Measurements from ENCODE around the gene PHYKPL. TPM values are rescaled to one million over a fixed set of nuclear protein-coding genes. Genes with fewer than 3 reads are reported as not detected.

The PHYKPL gene
- total RNA-seq, 4 donors from 2014 or later, result 25.0 to 54.6 (median 33.7) TPM

- H3K36me3 ChIP-seq, result peaks cover 5 to 81% of the 10 kb centered on the region in 2 donors
- H3K27ac ChIP-seq, result no peak overlapping the region
- ATAC-seq (no peak), DNase-seq (peak in 1 of 2 donors; percentile 8)
- intact Hi-C loops (cut with DNase I; ENCODE audit: low total_unique reads), result loop anchor here (5.0 kb wide), 1 partner anchor 87 kb away; no protein-coding TSS in a partner anchor
- in situ Hi-C loops (cut with MboI; ENCODE audit: low sequenced_read_pairs in 4 of 4), result no loop called here
- no peaks in the 10 kb centered on the region for H3K27me3 ChIP-seq
- no peak overlapping the region for H3K4me3 ChIP-seq
- TF ChIP-seq POLR2A (IDR thresholded peaks at IDR 0.05) (no peak), CTCF (IDR thresholded peaks at IDR 0.05 in 4 of 5, conservative IDR thresholded peaks at IDR 0.05 in 1 of 5) (no peak)
- peaks cover 36 to 43% of the 10 kb centered on the region in 2 donors for H3K4me1 ChIP-seq
- H3K9me3 ChIP-seq, result no peaks in the 10 kb centered on the region
Observed at GRCh38 chr5:178209334-178210072, 23.1 kb downstream of the PHYKPL start.

- Histone ChIP-seq H3K4me3 (no peak overlapping the region), H3K27me3 (no peaks in the 10 kb centered on the region), H3K4me1 (peaks cover 36 to 37% of the 10 kb centered on the region in 2 donors), H3K36me3 (peaks cover 5 to 72% of the 10 kb centered on the region in 2 donors), H3K9me3 (no peaks in the 10 kb centered on the region), H3K27ac (peak overlapping the region in 2 of 4 donors; percentile 87 to 92)
- no peak for TF ChIP-seq POLR2A (IDR thresholded peaks at IDR 0.05)
- no peak for TF ChIP-seq CTCF (IDR thresholded peaks at IDR 0.05 in 4 of 5, conservative IDR thresholded peaks at IDR 0.05 in 1 of 5)
- no peak for ATAC-seq
- in situ Hi-C loops (cut with MboI; ENCODE audit: low sequenced_read_pairs in 4 of 4) (no loop called here), intact Hi-C loops (cut with DNase I; ENCODE audit: low total_unique reads) (loop anchor here (5.0 kb wide), 1 partner anchor 86 kb away; no protein-coding TSS in a partner anchor)
- DNase-seq, result peak in 1 of 2 donors; percentile 8
Observed at GRCh38 chr5:178208540-178209227, 23.9 kb downstream of the PHYKPL start.

GRCh38 chr5:178207917-178208280, 24.7 kb downstream of the PHYKPL start:
- H3K4me1 ChIP-seq, result peaks cover 30 to 32% of the 10 kb centered on the region in 2 donors
- peak overlapping the region; percentile 82 to 92 (median 88) for H3K27ac ChIP-seq
- DNase-seq, result peak in 1 of 2 donors; percentile 53
- ATAC-seq, result no peak
- TF ChIP-seq POLR2A (IDR thresholded peaks at IDR 0.05) (no peak), CTCF (IDR thresholded peaks at IDR 0.05 in 4 of 5, conservative IDR thresholded peaks at IDR 0.05 in 1 of 5) (no peak)
- H3K27me3 ChIP-seq, result no peaks in the 10 kb centered on the region
- no peak overlapping the region for H3K4me3 ChIP-seq
- peaks cover 5 to 65% of the 10 kb centered on the region in 2 donors for H3K36me3 ChIP-seq
- in situ Hi-C loops (cut with MboI; ENCODE audit: low sequenced_read_pairs in 4 of 4) (no loop called here), intact Hi-C loops (cut with DNase I; ENCODE audit: low total_unique reads) (loop anchor here (5.0 kb wide), 1 partner anchor 86 kb away; no protein-coding TSS in a partner anchor)
- H3K9me3 ChIP-seq, result no peaks in the 10 kb centered on the region

- no peak for TF ChIP-seq POLR2A (IDR thresholded peaks at IDR 0.05)
- no peak for TF ChIP-seq CTCF (IDR thresholded peaks at IDR 0.05 in 4 of 5, conservative IDR thresholded peaks at IDR 0.05 in 1 of 5)
- Histone ChIP-seq H3K4me3 (peak overlapping the region in 1 of 4 donors; percentile 66), H3K27me3 (no peaks in the 10 kb centered on the region), H3K36me3 (peaks cover 5 to 59% of the 10 kb centered on the region in 2 donors), H3K9me3 (no peaks in the 10 kb centered on the region), H3K4me1 (peaks cover 26 to 32% of the 10 kb centered on the region in 2 donors), H3K27ac (peak overlapping the region; percentile 82 to 92 (median 88))
- in situ Hi-C loops (cut with MboI; ENCODE audit: low sequenced_read_pairs in 4 of 4) (no loop called here), intact Hi-C loops (cut with DNase I; ENCODE audit: low total_unique reads) (loop anchor here (5.0 kb wide), 1 partner anchor 85 kb away; no protein-coding TSS in a partner anchor)
- DNase-seq (peak in 1 of 2 donors; percentile 64), ATAC-seq (peak; percentile 5 to 15)
Observed at GRCh38 chr5:178207183-178207916, 25.3 kb downstream of the PHYKPL start.

All from gastrocnemius medialis (tissue), 4 donors.